Liver (tissue), 3 donors: ENCODE measurements around the gene FRAT1.
A peak's percentile ranks its signal among the peaks of the same experiment; 100 is the strongest.

Experiments
- EGR1 ChIP-seq, 2 donors: IDR thresholded peaks; 2 replicates each; pipeline ENCODE4 v1.6.1; 2016 to 2018; ENCODE audit warnings: antibody characterized with exemption in 2 of 2, low read depth in 2 of 2
- JUND ChIP-seq, 2 donors: IDR thresholded peaks; 2 replicates each; pipeline ENCODE4 v1.6.1; 2016; ENCODE audit warnings: antibody characterized with exemption in 2 of 2
- RAD21 ChIP-seq, 2 donors: IDR thresholded peaks; 2 replicates each; pipeline ENCODE4 v1.6.1; 2016; ENCODE audit warnings: antibody characterized with exemption in 2 of 2, mild to moderate bottlenecking in 2 of 2
- SP1 ChIP-seq: IDR thresholded peaks from 2 replicates; pipeline ENCODE4 v1.6.1; 2018; ENCODE audit warnings: antibody characterized with exemption, mild to moderate bottlenecking
- YY1 ChIP-seq: IDR thresholded peaks from 2 replicates; pipeline ENCODE4 v1.6.1; 2016; ENCODE audit warnings: antibody characterized with exemption, mild to moderate bottlenecking
- TF ChIP-seq, protein P1 (sequence below): fragments of 150-350 bp; IDR thresholded peaks from 2 replicates; pipeline ENCODE4 v1.5.1; 2017; ENCODE audit warnings: improper control_type of control experiment, low read depth, low read length; ENCODE audit not compliant: missing input control
- TF ChIP-seq, protein P2 (sequence below): IDR thresholded peaks from 2 replicates; pipeline ENCODE4 v1.6.1; 2016; ENCODE audit warnings: antibody characterized with exemption
- TF ChIP-seq, protein P3 (sequence below): IDR thresholded peaks from 2 replicates; pipeline ENCODE4 v1.6.1; 2016; ENCODE audit warnings: antibody characterized with exemption
- TF ChIP-seq, protein P4 (sequence below): IDR thresholded peaks from 2 replicates; pipeline ENCODE4 v1.6.1; 2016; ENCODE audit warnings: antibody characterized with exemption, mild to moderate bottlenecking
- TF ChIP-seq, protein P5 (sequence below): IDR thresholded peaks from 2 replicates; pipeline ENCODE4 v1.6.1; 2016; ENCODE audit warnings: antibody characterized with exemption
- donor health status: healthy.
- donor health status: healthy.

DNA sequence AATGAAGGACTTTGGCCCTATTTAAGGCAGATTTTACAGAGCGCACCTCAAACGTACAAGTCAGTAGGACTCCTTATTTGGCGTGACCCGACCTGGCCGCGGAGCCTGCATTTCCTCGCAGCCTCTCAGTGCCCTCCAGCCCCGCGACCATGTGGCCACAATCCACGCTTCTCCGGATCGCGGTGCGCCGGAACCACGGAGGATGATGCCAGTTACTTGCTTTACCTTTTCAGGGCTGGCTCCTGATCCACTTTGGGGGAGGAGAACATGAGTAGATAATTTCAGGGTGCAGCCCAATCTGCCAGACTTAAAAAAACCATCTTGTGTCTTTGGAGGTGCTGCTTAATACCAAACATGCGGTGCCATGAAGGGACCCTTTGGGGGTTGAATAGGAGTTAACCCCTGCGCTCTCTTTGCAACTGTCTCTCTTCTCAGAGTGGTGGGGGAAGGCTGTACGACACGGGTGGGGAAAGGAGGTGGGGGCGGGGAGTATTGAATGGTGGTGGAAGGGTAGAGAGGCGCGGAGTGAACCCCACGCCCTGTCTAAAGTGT is 1.5 kb downstream of the FRAT1 start:
- TF ChIP-seq, protein P1, sequence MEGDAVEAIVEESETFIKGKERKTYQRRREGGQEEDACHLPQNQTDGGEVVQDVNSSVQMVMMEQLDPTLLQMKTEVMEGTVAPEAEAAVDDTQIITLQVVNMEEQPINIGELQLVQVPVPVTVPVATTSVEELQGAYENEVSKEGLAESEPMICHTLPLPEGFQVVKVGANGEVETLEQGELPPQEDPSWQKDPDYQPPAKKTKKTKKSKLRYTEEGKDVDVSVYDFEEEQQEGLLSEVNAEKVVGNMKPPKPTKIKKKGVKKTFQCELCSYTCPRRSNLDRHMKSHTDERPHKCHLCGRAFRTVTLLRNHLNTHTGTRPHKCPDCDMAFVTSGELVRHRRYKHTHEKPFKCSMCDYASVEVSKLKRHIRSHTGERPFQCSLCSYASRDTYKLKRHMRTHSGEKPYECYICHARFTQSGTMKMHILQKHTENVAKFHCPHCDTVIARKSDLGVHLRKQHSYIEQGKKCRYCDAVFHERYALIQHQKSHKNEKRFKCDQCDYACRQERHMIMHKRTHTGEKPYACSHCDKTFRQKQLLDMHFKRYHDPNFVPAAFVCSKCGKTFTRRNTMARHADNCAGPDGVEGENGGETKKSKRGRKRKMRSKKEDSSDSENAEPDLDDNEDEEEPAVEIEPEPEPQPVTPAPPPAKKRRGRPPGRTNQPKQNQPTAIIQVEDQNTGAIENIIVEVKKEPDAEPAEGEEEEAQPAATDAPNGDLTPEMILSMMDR: no peak
- TF ChIP-seq, protein P2, sequence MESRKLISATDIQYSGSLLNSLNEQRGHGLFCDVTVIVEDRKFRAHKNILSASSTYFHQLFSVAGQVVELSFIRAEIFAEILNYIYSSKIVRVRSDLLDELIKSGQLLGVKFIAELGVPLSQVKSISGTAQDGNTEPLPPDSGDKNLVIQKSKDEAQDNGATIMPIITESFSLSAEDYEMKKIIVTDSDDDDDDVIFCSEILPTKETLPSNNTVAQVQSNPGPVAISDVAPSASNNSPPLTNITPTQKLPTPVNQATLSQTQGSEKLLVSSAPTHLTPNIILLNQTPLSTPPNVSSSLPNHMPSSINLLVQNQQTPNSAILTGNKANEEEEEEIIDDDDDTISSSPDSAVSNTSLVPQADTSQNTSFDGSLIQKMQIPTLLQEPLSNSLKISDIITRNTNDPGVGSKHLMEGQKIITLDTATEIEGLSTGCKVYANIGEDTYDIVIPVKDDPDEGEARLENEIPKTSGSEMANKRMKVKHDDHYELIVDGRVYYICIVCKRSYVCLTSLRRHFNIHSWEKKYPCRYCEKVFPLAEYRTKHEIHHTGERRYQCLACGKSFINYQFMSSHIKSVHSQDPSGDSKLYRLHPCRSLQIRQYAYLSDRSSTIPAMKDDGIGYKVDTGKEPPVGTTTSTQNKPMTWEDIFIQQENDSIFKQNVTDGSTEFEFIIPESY: no peak
- no peak for TF ChIP-seq YY1
- peak in 1 of 2 donors; percentile 8 for TF ChIP-seq EGR1 (IDR thresholded peaks at IDR 0.05; ENCODE audit: low read depth in 2 of 2)
- no peak for TF ChIP-seq SP1
- TF ChIP-seq, protein P3, sequence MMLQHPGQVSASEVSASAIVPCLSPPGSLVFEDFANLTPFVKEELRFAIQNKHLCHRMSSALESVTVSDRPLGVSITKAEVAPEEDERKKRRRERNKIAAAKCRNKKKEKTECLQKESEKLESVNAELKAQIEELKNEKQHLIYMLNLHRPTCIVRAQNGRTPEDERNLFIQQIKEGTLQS: no peak
- TF ChIP-seq, protein P4, sequence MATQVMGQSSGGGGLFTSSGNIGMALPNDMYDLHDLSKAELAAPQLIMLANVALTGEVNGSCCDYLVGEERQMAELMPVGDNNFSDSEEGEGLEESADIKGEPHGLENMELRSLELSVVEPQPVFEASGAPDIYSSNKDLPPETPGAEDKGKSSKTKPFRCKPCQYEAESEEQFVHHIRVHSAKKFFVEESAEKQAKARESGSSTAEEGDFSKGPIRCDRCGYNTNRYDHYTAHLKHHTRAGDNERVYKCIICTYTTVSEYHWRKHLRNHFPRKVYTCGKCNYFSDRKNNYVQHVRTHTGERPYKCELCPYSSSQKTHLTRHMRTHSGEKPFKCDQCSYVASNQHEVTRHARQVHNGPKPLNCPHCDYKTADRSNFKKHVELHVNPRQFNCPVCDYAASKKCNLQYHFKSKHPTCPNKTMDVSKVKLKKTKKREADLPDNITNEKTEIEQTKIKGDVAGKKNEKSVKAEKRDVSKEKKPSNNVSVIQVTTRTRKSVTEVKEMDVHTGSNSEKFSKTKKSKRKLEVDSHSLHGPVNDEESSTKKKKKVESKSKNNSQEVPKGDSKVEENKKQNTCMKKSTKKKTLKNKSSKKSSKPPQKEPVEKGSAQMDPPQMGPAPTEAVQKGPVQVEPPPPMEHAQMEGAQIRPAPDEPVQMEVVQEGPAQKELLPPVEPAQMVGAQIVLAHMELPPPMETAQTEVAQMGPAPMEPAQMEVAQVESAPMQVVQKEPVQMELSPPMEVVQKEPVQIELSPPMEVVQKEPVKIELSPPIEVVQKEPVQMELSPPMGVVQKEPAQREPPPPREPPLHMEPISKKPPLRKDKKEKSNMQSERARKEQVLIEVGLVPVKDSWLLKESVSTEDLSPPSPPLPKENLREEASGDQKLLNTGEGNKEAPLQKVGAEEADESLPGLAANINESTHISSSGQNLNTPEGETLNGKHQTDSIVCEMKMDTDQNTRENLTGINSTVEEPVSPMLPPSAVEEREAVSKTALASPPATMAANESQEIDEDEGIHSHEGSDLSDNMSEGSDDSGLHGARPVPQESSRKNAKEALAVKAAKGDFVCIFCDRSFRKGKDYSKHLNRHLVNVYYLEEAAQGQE: no peak
- TF ChIP-seq, protein P5, sequence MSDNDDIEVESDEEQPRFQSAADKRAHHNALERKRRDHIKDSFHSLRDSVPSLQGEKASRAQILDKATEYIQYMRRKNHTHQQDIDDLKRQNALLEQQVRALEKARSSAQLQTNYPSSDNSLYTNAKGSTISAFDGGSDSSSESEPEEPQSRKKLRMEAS: peak; percentile 18
- no peak for TF ChIP-seq RAD21 (IDR thresholded peaks at IDR 0.05)
- no peak for TF ChIP-seq JUND (IDR thresholded peaks at IDR 0.05)
